ENCODE results near the gene JMJD1C.

The JMJD1C gene

DNA sequence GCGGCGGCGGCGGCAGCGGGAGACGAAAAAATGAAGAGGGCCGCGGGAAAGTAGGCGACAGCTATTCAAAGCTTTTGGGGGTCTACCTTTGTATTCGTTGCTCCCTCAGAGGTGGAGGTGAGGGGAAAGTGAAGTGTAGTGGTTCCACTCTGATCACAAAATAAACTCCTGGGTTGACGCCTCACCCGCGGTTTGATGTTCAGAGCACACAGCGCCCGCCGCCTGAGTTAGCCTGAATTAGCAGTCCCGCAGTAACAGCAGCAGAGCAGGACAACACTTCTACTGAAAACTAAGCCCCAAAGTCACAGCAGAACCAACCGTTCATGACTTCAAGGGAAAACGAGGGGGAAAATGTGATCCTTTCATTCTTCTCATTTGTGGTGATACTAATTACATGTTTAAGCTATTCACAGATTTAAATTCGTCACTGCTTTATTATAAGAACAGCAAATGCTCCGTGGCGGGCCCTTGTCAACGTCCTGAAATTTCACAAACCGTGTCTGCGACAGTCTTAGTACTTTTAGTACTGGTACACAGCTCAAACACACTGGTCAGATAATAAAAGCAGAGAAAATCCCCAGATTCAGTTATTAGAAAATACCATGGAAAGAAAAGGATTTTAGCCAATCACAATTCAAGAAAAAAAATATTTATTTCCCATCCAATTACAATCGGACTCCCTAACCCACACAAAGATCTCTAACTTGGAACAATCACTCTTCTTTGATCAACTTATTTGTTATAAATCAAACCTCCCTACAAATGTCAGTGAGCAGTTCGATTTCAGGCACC is 563 bp upstream of the JMJD1C start (continued):
- TF ChIP-seq, protein P1, sequence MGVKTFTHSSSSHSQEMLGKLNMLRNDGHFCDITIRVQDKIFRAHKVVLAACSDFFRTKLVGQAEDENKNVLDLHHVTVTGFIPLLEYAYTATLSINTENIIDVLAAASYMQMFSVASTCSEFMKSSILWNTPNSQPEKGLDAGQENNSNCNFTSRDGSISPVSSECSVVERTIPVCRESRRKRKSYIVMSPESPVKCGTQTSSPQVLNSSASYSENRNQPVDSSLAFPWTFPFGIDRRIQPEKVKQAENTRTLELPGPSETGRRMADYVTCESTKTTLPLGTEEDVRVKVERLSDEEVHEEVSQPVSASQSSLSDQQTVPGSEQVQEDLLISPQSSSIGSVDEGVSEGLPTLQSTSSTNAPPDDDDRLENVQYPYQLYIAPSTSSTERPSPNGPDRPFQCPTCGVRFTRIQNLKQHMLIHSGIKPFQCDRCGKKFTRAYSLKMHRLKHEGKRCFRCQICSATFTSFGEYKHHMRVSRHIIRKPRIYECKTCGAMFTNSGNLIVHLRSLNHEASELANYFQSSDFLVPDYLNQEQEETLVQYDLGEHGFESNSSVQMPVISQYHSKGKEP (tag by site-specific recombination; IDR thresholded peaks at IDR 0.05): no peak
- TF ChIP-seq ZNF658 (tag by site-specific recombination; IDR thresholded peaks at IDR 0.05) (no peak), ZFP41 (tag by site-specific recombination; IDR thresholded peaks at IDR 0.05; ENCODE audit: borderline replicate concordance) (no peak), ZNF37A (tag by site-specific recombination; IDR thresholded peaks at IDR 0.05) (no peak), ZNF239 (tag by site-specific recombination; IDR thresholded peaks at IDR 0.05) (no peak), ZNF561 (tag by site-specific recombination; IDR thresholded peaks at IDR 0.05; ENCODE audit: borderline replicate concordance) (peak; percentile 18), HOXC10 (CRISPR knock-in tag; IDR thresholded peaks at IDR 0.05) (no peak), ZNF560 (tag by site-specific recombination; IDR thresholded peaks at IDR 0.05; ENCODE audit: borderline replicate concordance) (no peak), ZNF48 (tag by site-specific recombination; IDR thresholded peaks at IDR 0.05) (no peak), ZFHX2 (tag by site-specific recombination; conservative IDR thresholded peaks at IDR 0.05) (0 out of 2 replicates have a peak, but pooled peaks have one; percentile 3), PRDM1 (tag by site-specific recombination; IDR thresholded peaks at IDR 0.05) (peak; percentile 81), KLF10 (tag by site-specific recombination; IDR thresholded peaks at IDR 0.05) (0 out of 2 replicates have a peak, but pooled peaks have one; percentile 9), ZNF324 (tag by site-specific recombination; IDR thresholded peaks at IDR 0.05) (no peak), TCF7L2 (IDR thresholded peaks at IDR 0.05; ENCODE audit: borderline replicate concordance, low read depth, low read length) (0 out of 2 replicates have a peak, but pooled peaks have one; percentile 14), ZEB2 (tag by site-specific recombination; IDR thresholded peaks at IDR 0.05) (peak; percentile 88), ZNF549 (tag by site-specific recombination; IDR thresholded peaks at IDR 0.05) (no peak), ZNF248 (tag by site-specific recombination; IDR thresholded peaks at IDR 0.05) (no peak), ZNF777 (tag by site-specific recombination; IDR thresholded peaks at IDR 0.05; ENCODE audit: borderline replicate concordance) (no peak), SCRT2 (tag by site-specific recombination; IDR thresholded peaks at IDR 0.05) (no peak), HOXD13 (CRISPR knock-in tag; IDR thresholded peaks at IDR 0.05; ENCODE audit: borderline replicate concordance) (no peak), ZFP37 (tag by site-specific recombination; IDR thresholded peaks at IDR 0.05) (0 out of 2 replicates have a peak, but pooled peaks have one; percentile 5), ZNF426 (tag by site-specific recombination; IDR thresholded peaks at IDR 0.05) (no peak), ZNF140 (tag by site-specific recombination; IDR thresholded peaks at IDR 0.05) (no peak), ZNF19 (tag by site-specific recombination; IDR thresholded peaks at IDR 0.05; ENCODE audit: low read depth) (no peak), ZFP3 (tag by site-specific recombination; IDR thresholded peaks at IDR 0.05; ENCODE audit: low read depth) (0 out of 2 replicates have a peak, but pooled peaks have one; percentile 24), ZNF510 (tag by site-specific recombination; IDR thresholded peaks at IDR 0.05; ENCODE audit: insufficient replicate concordance) (no peak), SALL2 (tag by site-specific recombination; IDR thresholded peaks at IDR 0.05; ENCODE audit: borderline replicate concordance) (no peak)
- TF ChIP-seq, protein P2, sequence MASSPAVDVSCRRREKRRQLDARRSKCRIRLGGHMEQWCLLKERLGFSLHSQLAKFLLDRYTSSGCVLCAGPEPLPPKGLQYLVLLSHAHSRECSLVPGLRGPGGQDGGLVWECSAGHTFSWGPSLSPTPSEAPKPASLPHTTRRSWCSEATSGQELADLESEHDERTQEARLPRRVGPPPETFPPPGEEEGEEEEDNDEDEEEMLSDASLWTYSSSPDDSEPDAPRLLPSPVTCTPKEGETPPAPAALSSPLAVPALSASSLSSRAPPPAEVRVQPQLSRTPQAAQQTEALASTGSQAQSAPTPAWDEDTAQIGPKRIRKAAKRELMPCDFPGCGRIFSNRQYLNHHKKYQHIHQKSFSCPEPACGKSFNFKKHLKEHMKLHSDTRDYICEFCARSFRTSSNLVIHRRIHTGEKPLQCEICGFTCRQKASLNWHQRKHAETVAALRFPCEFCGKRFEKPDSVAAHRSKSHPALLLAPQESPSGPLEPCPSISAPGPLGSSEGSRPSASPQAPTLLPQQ (tag by site-specific recombination; IDR thresholded peaks at IDR 0.05): no peak; the same call in 1 of the 2 replicates
- TF ChIP-seq, protein P3, sequence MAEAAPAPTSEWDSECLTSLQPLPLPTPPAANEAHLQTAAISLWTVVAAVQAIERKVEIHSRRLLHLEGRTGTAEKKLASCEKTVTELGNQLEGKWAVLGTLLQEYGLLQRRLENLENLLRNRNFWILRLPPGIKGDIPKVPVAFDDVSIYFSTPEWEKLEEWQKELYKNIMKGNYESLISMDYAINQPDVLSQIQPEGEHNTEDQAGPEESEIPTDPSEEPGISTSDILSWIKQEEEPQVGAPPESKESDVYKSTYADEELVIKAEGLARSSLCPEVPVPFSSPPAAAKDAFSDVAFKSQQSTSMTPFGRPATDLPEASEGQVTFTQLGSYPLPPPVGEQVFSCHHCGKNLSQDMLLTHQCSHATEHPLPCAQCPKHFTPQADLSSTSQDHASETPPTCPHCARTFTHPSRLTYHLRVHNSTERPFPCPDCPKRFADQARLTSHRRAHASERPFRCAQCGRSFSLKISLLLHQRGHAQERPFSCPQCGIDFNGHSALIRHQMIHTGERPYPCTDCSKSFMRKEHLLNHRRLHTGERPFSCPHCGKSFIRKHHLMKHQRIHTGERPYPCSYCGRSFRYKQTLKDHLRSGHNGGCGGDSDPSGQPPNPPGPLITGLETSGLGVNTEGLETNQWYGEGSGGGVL (tag by site-specific recombination; IDR thresholded peaks at IDR 0.05): no peak

Measured in HEK293 (cell line).